ENCODE measurements around the gene DACT3.

The DACT3 gene

DNA sequence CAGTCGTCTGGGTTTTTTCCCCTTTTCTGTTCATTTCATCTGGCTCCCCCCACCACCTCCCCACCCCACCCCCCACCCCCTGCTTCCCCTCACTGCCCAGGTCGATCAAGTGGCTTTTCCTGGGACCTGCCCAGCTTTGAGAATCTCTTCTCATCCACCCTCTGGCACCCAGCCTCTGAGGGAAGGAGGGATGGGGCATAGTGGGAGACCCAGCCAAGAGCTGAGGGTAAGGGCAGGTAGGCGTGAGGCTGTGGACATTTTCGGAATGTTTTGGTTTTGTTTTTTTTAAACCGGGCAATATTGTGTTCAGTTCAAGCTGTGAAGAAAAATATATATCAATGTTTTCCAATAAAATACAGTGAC is 50.6 kb downstream of the DACT3 start:
- H3K4me1 ChIP-seq (ENCODE audit: insufficient read depth, low read length, severe bottlenecking), result peaks cover 21% of the 10 kb centered on the region
- H3K4me3 ChIP-seq (ENCODE audit: low read depth, low read length, poor library complexity, severe bottlenecking), result no peak overlapping the region
- no peaks in the 10 kb centered on the region for H3K79me2 ChIP-seq (ENCODE audit: insufficient read depth, low read length)
- no peaks in the 10 kb centered on the region for H3K27me3 ChIP-seq (ENCODE audit: insufficient read depth, low read length)
- no peaks in the 10 kb centered on the region for H3K9me2 ChIP-seq (ENCODE audit: low read depth, low read length)
- H3K4me2 ChIP-seq (ENCODE audit: low read length), result no peak overlapping the region
- H3K27ac ChIP-seq (ENCODE audit: low read depth, low read length, poor library complexity, severe bottlenecking), result no peak overlapping the region
- H3F3A ChIP-seq (ENCODE audit: insufficient read depth, low read length), result no peaks in the 10 kb centered on the region; the same call in 1 of the 2 replicates
- no peaks in the 10 kb centered on the region for H4K20me1 ChIP-seq (ENCODE audit: insufficient read depth, low read length)
- no peak overlapping the region for H2AFZ ChIP-seq (ENCODE audit: low read length)
- no peaks in the 10 kb centered on the region for H3K9me3 ChIP-seq (ENCODE audit: low read length)
- TF ChIP-seq, protein P1, sequence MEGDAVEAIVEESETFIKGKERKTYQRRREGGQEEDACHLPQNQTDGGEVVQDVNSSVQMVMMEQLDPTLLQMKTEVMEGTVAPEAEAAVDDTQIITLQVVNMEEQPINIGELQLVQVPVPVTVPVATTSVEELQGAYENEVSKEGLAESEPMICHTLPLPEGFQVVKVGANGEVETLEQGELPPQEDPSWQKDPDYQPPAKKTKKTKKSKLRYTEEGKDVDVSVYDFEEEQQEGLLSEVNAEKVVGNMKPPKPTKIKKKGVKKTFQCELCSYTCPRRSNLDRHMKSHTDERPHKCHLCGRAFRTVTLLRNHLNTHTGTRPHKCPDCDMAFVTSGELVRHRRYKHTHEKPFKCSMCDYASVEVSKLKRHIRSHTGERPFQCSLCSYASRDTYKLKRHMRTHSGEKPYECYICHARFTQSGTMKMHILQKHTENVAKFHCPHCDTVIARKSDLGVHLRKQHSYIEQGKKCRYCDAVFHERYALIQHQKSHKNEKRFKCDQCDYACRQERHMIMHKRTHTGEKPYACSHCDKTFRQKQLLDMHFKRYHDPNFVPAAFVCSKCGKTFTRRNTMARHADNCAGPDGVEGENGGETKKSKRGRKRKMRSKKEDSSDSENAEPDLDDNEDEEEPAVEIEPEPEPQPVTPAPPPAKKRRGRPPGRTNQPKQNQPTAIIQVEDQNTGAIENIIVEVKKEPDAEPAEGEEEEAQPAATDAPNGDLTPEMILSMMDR (IDR thresholded peaks at IDR 0.05; ENCODE audit: low read length), result no peak
- no peak for TF ChIP-seq EZH2 (IDR thresholded peaks at IDR 0.05; ENCODE audit: borderline replicate concordance, low read length)
- H3K36me3 ChIP-seq (ENCODE audit: insufficient read depth, low read length), result peaks cover 54% of the 10 kb centered on the region
- H3K9ac ChIP-seq (ENCODE audit: low read length), result no peak overlapping the region

DNA sequence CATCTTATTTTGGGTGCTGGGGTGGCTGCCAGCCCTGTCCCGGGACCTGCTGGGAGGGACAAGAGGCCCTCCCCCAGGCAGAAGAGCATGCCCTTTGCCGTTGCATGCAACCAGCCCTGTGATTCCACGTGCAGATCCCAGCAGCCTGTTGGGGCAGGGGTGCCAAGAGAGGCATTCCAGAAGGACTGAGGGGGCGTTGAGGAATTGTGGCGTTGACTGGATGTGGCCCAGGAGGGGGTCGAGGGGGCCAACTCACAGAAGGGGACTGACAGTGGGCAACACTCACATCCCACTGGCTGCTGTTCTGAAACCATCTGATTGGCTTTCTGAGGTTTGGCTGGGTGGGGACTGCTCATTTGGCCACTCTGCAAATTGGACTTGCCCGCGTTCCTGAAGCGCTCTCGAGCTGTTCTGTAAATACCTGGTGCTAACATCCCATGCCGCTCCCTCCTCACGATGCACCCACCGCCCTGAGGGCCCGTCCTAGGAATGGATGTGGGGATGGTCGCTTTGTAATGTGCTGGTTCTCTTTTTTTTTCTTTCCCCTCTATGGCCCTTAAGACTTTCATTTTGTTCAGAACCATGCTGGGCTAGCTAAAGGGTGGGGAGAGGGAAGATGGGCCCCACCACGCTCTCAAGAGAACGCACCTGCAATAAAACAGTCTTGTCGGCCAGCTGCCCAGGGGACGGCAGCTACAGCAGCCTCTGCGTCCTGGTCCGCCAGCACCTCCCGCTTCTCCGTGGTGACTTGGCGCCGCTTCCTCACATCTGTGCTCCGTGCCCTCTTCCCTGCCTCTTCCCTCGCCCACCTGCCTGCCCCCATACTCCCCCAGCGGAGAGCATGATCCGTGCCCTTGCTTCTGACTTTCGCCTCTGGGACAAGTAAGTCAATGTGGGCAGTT is 51.2 kb downstream of the DACT3 start:
- TF ChIP-seq EZH2 (IDR thresholded peaks at IDR 0.05; ENCODE audit: borderline replicate concordance, low read length), result no peak
- TF ChIP-seq, protein P1 (IDR thresholded peaks at IDR 0.05; ENCODE audit: low read length), result no peak
- Histone ChIP-seq H2AFZ (ENCODE audit: low read length) (no peak overlapping the region), H3K36me3 (ENCODE audit: insufficient read depth, low read length) (peaks cover 56% of the 10 kb centered on the region), H3K4me2 (ENCODE audit: low read length) (no peak overlapping the region), H3K4me3 (ENCODE audit: low read depth, low read length, poor library complexity, severe bottlenecking) (no peak overlapping the region), H3K27ac (ENCODE audit: low read depth, low read length, poor library complexity, severe bottlenecking) (no peak overlapping the region), H3F3A (ENCODE audit: insufficient read depth, low read length) (no peaks in the 10 kb centered on the region; the same call in 1 of the 2 replicates), H3K9me3 (ENCODE audit: low read length) (no peaks in the 10 kb centered on the region), H3K9ac (ENCODE audit: low read length) (no peak overlapping the region), H3K9me2 (ENCODE audit: low read depth, low read length) (no peaks in the 10 kb centered on the region), H4K20me1 (ENCODE audit: insufficient read depth, low read length) (no peaks in the 10 kb centered on the region), H3K79me2 (ENCODE audit: insufficient read depth, low read length) (no peaks in the 10 kb centered on the region), H3K27me3 (ENCODE audit: insufficient read depth, low read length) (no peaks in the 10 kb centered on the region), H3K4me1 (ENCODE audit: insufficient read depth, low read length, severe bottlenecking) (peaks cover 21% of the 10 kb centered on the region)

DNA sequence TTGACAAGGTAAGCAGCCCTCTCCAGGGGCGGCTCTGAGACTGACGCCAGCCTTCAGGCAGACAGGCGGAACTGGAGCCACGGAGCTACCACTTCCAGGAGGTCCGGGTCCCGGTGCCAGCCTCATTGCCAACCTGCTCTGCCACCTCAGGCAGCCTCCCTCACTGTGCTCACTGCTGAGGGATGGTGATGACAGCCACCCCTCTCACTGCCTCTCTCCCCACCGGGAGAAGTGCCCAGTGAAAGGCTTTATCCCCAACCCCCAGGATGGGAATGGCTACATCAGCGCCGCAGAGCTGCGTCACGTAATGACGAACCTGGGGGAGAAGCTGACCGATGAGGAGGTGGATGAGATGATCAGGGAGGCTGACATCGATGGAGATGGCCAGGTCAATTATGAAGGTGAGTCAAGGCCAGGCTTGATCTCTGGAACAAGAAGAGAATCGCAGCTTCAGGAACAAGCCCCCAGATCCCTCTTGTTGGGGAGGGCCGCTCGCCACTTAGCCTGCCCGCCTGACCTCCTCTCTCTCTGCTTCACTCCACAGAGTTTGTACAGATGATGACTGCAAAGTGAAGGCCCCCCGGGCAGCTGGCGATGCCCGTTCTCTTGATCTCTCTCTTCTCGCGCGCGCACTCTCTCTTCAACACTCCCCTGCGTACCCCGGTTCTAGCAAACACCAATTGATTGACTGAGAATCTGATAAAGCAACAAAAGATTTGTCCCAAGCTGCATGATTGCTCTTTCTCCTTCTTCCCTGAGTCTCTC is 52.2 kb downstream of the DACT3 start:
- no peak overlapping the region for H3K27ac ChIP-seq (ENCODE audit: low read depth, low read length, poor library complexity, severe bottlenecking)
- H3K4me1 ChIP-seq (ENCODE audit: insufficient read depth, low read length, severe bottlenecking), result peaks cover 19% of the 10 kb centered on the region
- no peaks in the 10 kb centered on the region for H3K9me3 ChIP-seq (ENCODE audit: low read length)
- no peaks in the 10 kb centered on the region for H3K27me3 ChIP-seq (ENCODE audit: insufficient read depth, low read length)
- no peak overlapping the region for H3K4me2 ChIP-seq (ENCODE audit: low read length)
- H2AFZ ChIP-seq (ENCODE audit: low read length), result no peak overlapping the region
- H3K4me3 ChIP-seq (ENCODE audit: low read depth, low read length, poor library complexity, severe bottlenecking), result no peak overlapping the region
- no peaks in the 10 kb centered on the region for H3K9me2 ChIP-seq (ENCODE audit: low read depth, low read length)
- no peaks in the 10 kb centered on the region; the same call in 1 of the 2 replicates for H3F3A ChIP-seq (ENCODE audit: insufficient read depth, low read length)
- no peaks in the 10 kb centered on the region for H4K20me1 ChIP-seq (ENCODE audit: insufficient read depth, low read length)
- no peak overlapping the region for H3K9ac ChIP-seq (ENCODE audit: low read length)
- H3K79me2 ChIP-seq (ENCODE audit: insufficient read depth, low read length), result no peaks in the 10 kb centered on the region; the same call in 1 of the 2 replicates
- H3K36me3 ChIP-seq (ENCODE audit: insufficient read depth, low read length), result peaks cover 56% of the 10 kb centered on the region
- no peak for TF ChIP-seq EZH2 (IDR thresholded peaks at IDR 0.05; ENCODE audit: borderline replicate concordance, low read length)
- TF ChIP-seq, protein P1 (IDR thresholded peaks at IDR 0.05; ENCODE audit: low read length), result no peak
